GM23338 (cell line): Measurements from ENCODE around the gene RAD51B. TPM values are rescaled to one million over a fixed set of nuclear protein-coding genes. Genes with fewer than 3 reads are reported as not detected.

Experiments used
- ATAC-seq: fragments of 200-7000 bp; cut with Tn5 transposase; 3 replicates; pipeline ENCODE4 v1.9.1; 2020
- DNase-seq: peaks from one replicate; pipeline ENCODE4 v3.0.0-alpha.2; 2015; ENCODE audit warnings: low spot score
- H2AFZ ChIP-seq: fragments of 200-600 bp; sonication (generic); 2 replicates; pipeline ENCODE4 v1.8.0; 2016; ENCODE audit warnings: antibody characterized with exemption, mild to moderate bottlenecking, moderate library complexity
- H3F3A ChIP-seq: fragments of 200-600 bp; sonication (generic); replicated peaks from 2 replicates; pipeline ENCODE4 v1.8.0; 2017; ENCODE audit warnings: antibody characterized with exemption, mixed run types, low read depth
- H3K27ac ChIP-seq: fragments of 200-600 bp; sonication (generic); 2 replicates; pipeline ENCODE4 v1.6.1; 2016; ENCODE audit warnings: low read depth
- H3K27me3 ChIP-seq: fragments of 200-600 bp; sonication (generic); 2 replicates; pipeline ENCODE4 v1.8.0; 2016; ENCODE audit warnings: mild to moderate bottlenecking, mixed run types, moderate library complexity; ENCODE audit not compliant: insufficient read depth
- H3K36me3 ChIP-seq: fragments of 200-600 bp; sonication (generic); 2 replicates; pipeline ENCODE4 v1.8.0; 2016; ENCODE audit warnings: mild to moderate bottlenecking; ENCODE audit not compliant: insufficient read depth
- H3K4me1 ChIP-seq: fragments of 200-600 bp; sonication (generic); 2 replicates; pipeline ENCODE4 v1.8.0; 2016; ENCODE audit warnings: mild to moderate bottlenecking, moderate library complexity; ENCODE audit not compliant: insufficient read depth
- H3K4me2 ChIP-seq: fragments of 200-600 bp; sonication (generic); 2 replicates; pipeline ENCODE4 v1.7.1; 2017; ENCODE audit warnings: mixed run types
- H3K4me3 ChIP-seq: fragments of 200-600 bp; sonication (generic); 2 replicates; pipeline ENCODE4 v1.6.1; 2016; ENCODE audit warnings: mixed run types
- H3K79me2 ChIP-seq: fragments of 200-600 bp; sonication (generic); replicated peaks from 2 replicates; pipeline ENCODE4 v1.8.0; 2017; ENCODE audit warnings: mild to moderate bottlenecking; ENCODE audit not compliant: insufficient read depth
- H3K9me2 ChIP-seq: fragments of 200-600 bp; sonication (generic); 2 replicates; pipeline ENCODE4 v1.8.0; 2017; ENCODE audit not compliant: insufficient read depth
- H4K20me1 ChIP-seq: fragments of 200-600 bp; sonication (generic); replicated peaks from 2 replicates; pipeline ENCODE4 v1.8.0; 2017; ENCODE audit warnings: mild to moderate bottlenecking; ENCODE audit not compliant: insufficient read depth
- H3K27ac Mint-ChIP-seq: 2 replicates; pipeline ENCODE4 v1.8.0; 2020; ENCODE audit warnings: inconsistent platforms, mild to moderate bottlenecking, moderate library complexity, mixed read lengths
- H3K27me3 Mint-ChIP-seq: 3 replicates; pipeline ENCODE4 v1.8.0; 2022; ENCODE audit warnings: low read depth, mild to moderate bottlenecking, moderate library complexity, mixed read lengths, inconsistent platforms; ENCODE audit not compliant: insufficient read depth, poor library complexity
- H3K36me3 Mint-ChIP-seq: 3 replicates; pipeline ENCODE4 v1.8.0; 2021; ENCODE audit warnings: low read depth, mild to moderate bottlenecking, inconsistent platforms, moderate library complexity, mixed read lengths
- H3K4me1 Mint-ChIP-seq: 3 replicates; pipeline ENCODE4 v1.8.0; 2020; ENCODE audit warnings: mild to moderate bottlenecking, inconsistent platforms, mixed read lengths
- H3K4me3 Mint-ChIP-seq: 3 replicates; pipeline ENCODE4 v1.8.0; 2021; ENCODE audit warnings: moderate library complexity, mild to moderate bottlenecking, inconsistent platforms, mixed read lengths
- H3K9me3 Mint-ChIP-seq: 3 replicates; pipeline ENCODE4 v1.8.0; 2020; ENCODE audit warnings: moderate library complexity, mild to moderate bottlenecking, inconsistent platforms, mixed read lengths
- CREB1 ChIP-seq: fragments of 250-450 bp; sonication (Bioruptor Pico); IDR thresholded peaks from 2 replicates; pipeline ENCODE4 v1.5.0; 2020; ENCODE audit warnings: low read depth, mild to moderate bottlenecking, moderate library complexity
- CTCF ChIP-seq, 2 experiments: fragments of 200-600 bp in 1 of 2; sonication (generic) in 1 of 2; conservative IDR thresholded peaks; 2 replicates each; pipeline versions ENCODE4 v1.5.1 to v1.6.1; 2016 to 2017; ENCODE audit warnings: antibody characterized with exemption in 2 of 2, low read depth in 2 of 2, mild to moderate bottlenecking in 2 of 2, moderate library complexity in 1 of 2
- ETS1 ChIP-seq: IDR thresholded peaks from 2 replicates; pipeline ENCODE4 v1.6.1; 2016; ENCODE audit warnings: antibody characterized with exemption
- EZH2 ChIP-seq: fragments of 200-600 bp; sonication (generic); IDR thresholded peaks from one replicate; pipeline ENCODE4 v1.8.0; 2017; ENCODE audit warnings: antibody characterized with exemption, mild to moderate bottlenecking, low read depth; ENCODE audit not compliant: unreplicated experiment
- REST ChIP-seq: IDR thresholded peaks from one replicate; pipeline ENCODE4 v1.6.1; 2018; ENCODE audit warnings: antibody characterized with exemption; ENCODE audit not compliant: unreplicated experiment
- ZNF114 ChIP-seq: fragments of 250-450 bp; sonication (Bioruptor Pico); IDR thresholded peaks from 2 replicates; pipeline ENCODE4 v1.5.0; 2020; ENCODE audit warnings: mild to moderate bottlenecking, moderate library complexity
- ZNF331 ChIP-seq: fragments of 250-450 bp; sonication (Bioruptor Pico); IDR thresholded peaks from 2 replicates; pipeline ENCODE4 v1.5.0; 2020; ENCODE audit warnings: low read depth, mild to moderate bottlenecking, moderate library complexity
- ZNF462 ChIP-seq: fragments of 250-450 bp; sonication (Bioruptor Pico); IDR thresholded peaks from 2 replicates; pipeline ENCODE4 v1.5.0; 2020; ENCODE audit warnings: mild to moderate bottlenecking, moderate library complexity
- polyA plus RNA-seq: library from polyadenylated mRNA; unstranded; fragments of >200 nt; fragmentation: Nextera tagmentation; extraction: Ambion mirVana; gene quantifications from 2 replicates; pipeline ENCODE4 v1.2.1, GENCODE V29; 2016
- total RNA-seq: library from RNA; depleted of rRNA; stranded (reverse); fragments of >200 nt; shearing (Covaris generic); gene quantifications from 2 replicates; pipeline ENCODE4 v1.2.3, GENCODE V29; 2014

RAD51B gene
- total and polyA plus RNA-seq, 2 experiments from 2014 or later = 15.7 to 29.1 TPM

GRCh38 chr14:68305738-68306137 lies 486.2 kb downstream of the RAD51B start (continued):
- no peak for TF ChIP-seq CTCF (conservative IDR thresholded peaks at IDR 0.05; ENCODE audit: low read depth in 2 of 2)
- TF ChIP-seq CREB1 = no peak

- H3K27ac ChIP-seq = no peak overlapping the region
- H3F3A ChIP-seq = no peaks in the 10 kb centered on the region
- no peak overlapping the region for H3K4me2 ChIP-seq
- no peaks in the 10 kb centered on the region for H3K79me2 ChIP-seq
- Mint-ChIP-seq H3K4me1 (peaks cover 10% of the 10 kb centered on the region; the same call in 2 of the 3 replicates), H3K9me3 (peaks cover 19% of the 10 kb centered on the region), H3K27ac (no peak overlapping the region), H3K27me3 (no peaks in the 10 kb centered on the region), H3K4me3 (no peak overlapping the region), H3K36me3 (peaks cover 18% of the 10 kb centered on the region)
- H3K9me2 ChIP-seq = peaks cover 7% of the 10 kb centered on the region; the same call in 1 of the 2 replicates
- peaks cover 14% of the 10 kb centered on the region for H3K36me3 ChIP-seq
- H2AFZ ChIP-seq = no peak overlapping the region
- no peaks in the 10 kb centered on the region for H4K20me1 ChIP-seq
- ATAC-seq = no peak
- H3K27me3 ChIP-seq = no peaks in the 10 kb centered on the region
- DNase-seq = no peak
- H3K4me1 ChIP-seq = no peaks in the 10 kb centered on the region
- no peak overlapping the region for H3K4me3 ChIP-seq
- no peak for TF ChIP-seq CREB1
- no peak for TF ChIP-seq REST
- TF ChIP-seq ZNF462 = no peak
- no peak for TF ChIP-seq ETS1
- TF ChIP-seq EZH2 = no peak
- no peak for TF ChIP-seq CTCF (conservative IDR thresholded peaks at IDR 0.05; ENCODE audit: low read depth in 2 of 2)
- TF ChIP-seq ZNF331 (CRISPR knock-in tag) = no peak
- TF ChIP-seq ZNF114 = no peak
Observed at GRCh38 chr14:68306265-68306933, 486.8 kb downstream of the RAD51B start.
